HepG2 (cell line): Measurements from ENCODE around the gene DOCK4. TPM values are rescaled to one million over a fixed set of nuclear protein-coding genes. Genes with fewer than 3 reads are reported as not detected.

Experiments
- ATAC-seq: fragments of 200-7000 bp; cut with Tn5 transposase; 3 replicates; pipeline ENCODE4 v1.9.1; 2020; ENCODE audit warnings: mild to moderate bottlenecking, moderate library complexity
- BruUV-seq: library from RNA; stranded (reverse); fragments of 400-500 nt; replicated peaks from 2 replicates; lab custom pipeline; 2021; lab: Mats Ljungman, UMichigan
- CTCF ChIA-PET: fragments of 300-600 bp; formaldehyde crosslinking; extraction: SDS; loops from one replicate; lab custom pipeline; 2021; ENCODE audit warnings: low total read pairs, inconsistent platforms, low intra/inter-chr PET ratio; lab: Yijun Ruan, JAX
- POLR2A ChIA-PET: fragments of 350-600 bp; sonication (Branson Sonifier 250); formaldehyde crosslinking; loops from one replicate; lab custom pipeline; 2020; ENCODE audit warnings: antibody characterized with exemption, inconsistent platforms; lab: Yijun Ruan, JAX
- DNase-seq: peaks from one replicate; pipeline ENCODE4 v3.0.0-alpha.2; 2015; ENCODE audit warnings: low spot score
- FAIRE-seq: peaks from 3 replicates; lab custom pipeline; 2011; peaks lifted over from hg19 to GRCh38; lab: Jason Lieb, UNC
- H2AFZ ChIP-seq: one replicate; pipeline ENCODE4 v1.6.1; 2011; ENCODE audit warnings: low read length, inconsistent platforms
- H3K27ac ChIP-seq: fragments of 300-600 bp; 3 replicates; pipeline ENCODE4 v1.8.0; 2011; ENCODE audit warnings: mixed run types, mild to moderate bottlenecking, mixed read lengths, low read length, inconsistent platforms; ENCODE audit not compliant: insufficient read depth; ENCODE audit errors: extremely low read length
- H3K27me3 ChIP-seq, 2 experiments: fragments of 200-600 bp in 1 of 2; 2 replicates in 1 of 2; 3 replicates in 1 of 2; pipeline versions ENCODE4 v1.6.0 to v1.8.0; 2011; ENCODE audit warnings: low read length in 2 of 2, mild to moderate bottlenecking in 2 of 2, moderate library complexity in 2 of 2, inconsistent platforms in 1 of 2; ENCODE audit not compliant: insufficient read depth in 2 of 2, control insufficient read depth in 1 of 2
- H3K36me3 ChIP-seq, 2 experiments: fragments of 200-600 bp in 1 of 2; replicated peaks in 1 of 2; 2 replicates in 1 of 2; 3 replicates in 1 of 2; pipeline versions ENCODE4 v1.5.1 to v1.8.0; 2011; ENCODE audit warnings: low read length in 2 of 2, inconsistent platforms in 1 of 2; ENCODE audit not compliant: insufficient read depth in 2 of 2, control insufficient read depth in 1 of 2
- H3K4me1 ChIP-seq: 2 replicates; pipeline ENCODE4 v1.5.1; 2012; ENCODE audit warnings: low read length, inconsistent platforms; ENCODE audit not compliant: insufficient read depth
- H3K4me2 ChIP-seq: 2 replicates; pipeline ENCODE4 v1.6.0; 2011; ENCODE audit warnings: low read depth, low read length, inconsistent platforms
- H3K4me3 ChIP-seq, 3 experiments: fragments of 200-600 bp in 1 of 3; sonication (generic), shearing (Covaris generic) in 1 of 3; replicated peaks in 1 of 3; 2 replicates each; pipeline ENCODE4 v1.5.1; 2011 to 2016; ENCODE audit warnings: low read length in 3 of 3, inconsistent platforms in 2 of 3, low read depth in 2 of 3, mild to moderate bottlenecking in 2 of 3, control low read depth in 1 of 3, mixed read lengths in 1 of 3; ENCODE audit not compliant: insufficient read depth in 1 of 3
- H3K79me2 ChIP-seq: one replicate; pipeline ENCODE4 v1.6.1; 2011; ENCODE audit warnings: low read length, inconsistent platforms; ENCODE audit not compliant: insufficient read depth
- H3K9ac ChIP-seq: 2 replicates; pipeline ENCODE4 v1.6.0; 2011; ENCODE audit warnings: mild to moderate bottlenecking, low read depth, low read length, inconsistent platforms; ENCODE audit not compliant: insufficient read depth
- H3K9me3 ChIP-seq: 2 replicates; pipeline ENCODE4 v1.5.1; 2012; ENCODE audit warnings: mild to moderate bottlenecking, low read length
- H4K20me1 ChIP-seq: 2 replicates; pipeline ENCODE4 v1.6.0; 2011; ENCODE audit warnings: inconsistent platforms, mild to moderate bottlenecking, low read length, moderate library complexity; ENCODE audit not compliant: insufficient read depth
- HMG20A ChIP-seq: IDR thresholded peaks from 2 replicates; pipeline ENCODE4 v1.6.1; 2016; ENCODE audit warnings: borderline replicate concordance
- HNRNPUL1 ChIP-seq: fragments of 200-400 bp; formaldehyde crosslinking; IDR thresholded peaks from 2 replicates; pipeline ENCODE4 v1.6.1; 2017; ENCODE audit warnings: low read depth, mild to moderate bottlenecking, low read length, moderate library complexity
- MEIS1 ChIP-seq: sonication (generic); formaldehyde crosslinking; IDR thresholded peaks from 2 replicates; pipeline ENCODE4 v1.9.0; 2021; ENCODE audit warnings: mild to moderate bottlenecking, missing genetic modification reagents, moderate library complexity, borderline replicate concordance
- NFIB ChIP-seq: sonication (generic); formaldehyde crosslinking; IDR thresholded peaks from 2 replicates; pipeline ENCODE4 v1.9.0; 2021; ENCODE audit warnings: missing genetic modification reagents, mild to moderate bottlenecking, borderline replicate concordance
- NR2C2 ChIP-seq: sonication (generic); formaldehyde crosslinking; IDR thresholded peaks from 2 replicates; pipeline ENCODE4 v1.4.0; 2020; ENCODE audit warnings: missing genetic modification reagents, mild to moderate bottlenecking, moderate library complexity, borderline replicate concordance
- PAX8 ChIP-seq: sonication (generic); formaldehyde crosslinking; IDR thresholded peaks from 2 replicates; pipeline ENCODE4 v1.8.0; 2022; ENCODE audit warnings: mild to moderate bottlenecking, missing genetic modification reagents, borderline replicate concordance
- PITX1 ChIP-seq: sonication (generic); formaldehyde crosslinking; IDR thresholded peaks from 2 replicates; pipeline ENCODE4 v1.5.1; 2020; ENCODE audit warnings: mild to moderate bottlenecking, missing genetic modification reagents
- RARA ChIP-seq: IDR thresholded peaks from 2 replicates; pipeline ENCODE4 v1.6.1; 2016; ENCODE audit warnings: missing genetic modification reagents, missing compliant biosample characterization
- SCMH1 ChIP-seq: sonication (generic); formaldehyde crosslinking; IDR thresholded peaks from 2 replicates; pipeline ENCODE4 v1.9.0; 2021; ENCODE audit warnings: missing genetic modification reagents, mild to moderate bottlenecking, borderline replicate concordance
- SIN3B ChIP-seq: fragments of 150-350 bp; IDR thresholded peaks from 2 replicates; pipeline ENCODE4 v1.6.1; 2014; ENCODE audit warnings: low read length
- SP2 ChIP-seq: sonication (generic); formaldehyde crosslinking; IDR thresholded peaks from 2 replicates; pipeline ENCODE4 v1.5.1; 2020; ENCODE audit warnings: mild to moderate bottlenecking, missing genetic modification reagents
- ZC3H13 ChIP-seq: sonication (generic); formaldehyde crosslinking; IDR thresholded peaks from 2 replicates; pipeline ENCODE4 v1.8.1; 2023; ENCODE audit warnings: mild to moderate bottlenecking, missing genetic modification reagents, moderate library complexity
- ZFYVE20 ChIP-seq: sonication (generic); formaldehyde crosslinking; IDR thresholded peaks from 2 replicates; pipeline ENCODE4 v1.8.0; 2023; ENCODE audit warnings: low read depth, mild to moderate bottlenecking, moderate library complexity, missing genetic modification reagents, borderline replicate concordance
- ZNF563 ChIP-seq: sonication (generic); formaldehyde crosslinking; IDR thresholded peaks from 2 replicates; pipeline ENCODE4 v1.8.0; 2022; ENCODE audit warnings: mild to moderate bottlenecking, moderate library complexity, missing genetic modification reagents
- WGBS: methylation state at CpG from one replicate; pipeline ENCODE4 v1.1.6; 2017; ENCODE audit warnings: low lambda C conversion rate; 5-methylcytosine and 5-hydroxymethylcytosine counted together
- in situ Hi-C: cut with HindIII; loops from 2 replicates; pipeline ENCODE4 v1.10.0; 2017; ENCODE audit warnings: low pct_unique_long_range_greater_than_20kb; ENCODE audit not compliant: extremely low pct_ligation_motif_present
- intact Hi-C: fragments of 100-400 bp; cut with micrococcal nuclease; formaldehyde crosslinking; loops from one replicate; pipeline ENCODE4 v1.10.0; 2022; ENCODE audit not compliant: unreplicated experiment
- polyA plus RNA-seq, 8 experiments: library from polyadenylated mRNA; depleted of rRNA in 3 of 8; stranded (reverse) in 7 of 8; unstranded in 1 of 8; fragments of >200 nt; fragmentation: Illumina TruSeq in 4 of 8; extraction: Trizol in 4 of 8; gene quantifications; 2 replicates each; pipeline versions ENCODE4 v1.2.1 to v1.2.3, GENCODE V29; 2011 to 2016; ENCODE audit warnings: low read depth in 4 of 8, missing spikeins in 1 of 8, mixed read lengths in 1 of 8; ENCODE audit not compliant: insufficient read depth in 1 of 8
- total RNA-seq, 5 experiments: library from RNA; depleted of rRNA; stranded (reverse); fragments of >200 nt; fragmentation: Illumina TruSeq; extraction: Trizol; gene quantifications; 2 replicates each; pipeline ENCODE4 v1.2.3, GENCODE V29; 2016; ENCODE audit warnings: low read depth in 1 of 5
- TF ChIP-seq, protein P1 (sequence below): sonication (generic); formaldehyde crosslinking; IDR thresholded peaks from 2 replicates; pipeline ENCODE4 v1.9.0; 2021; ENCODE audit warnings: missing genetic modification reagents, mild to moderate bottlenecking, borderline replicate concordance
- TF ChIP-seq, protein P2 (sequence below): IDR thresholded peaks from 2 replicates; pipeline ENCODE4 v1.6.1; 2016; ENCODE audit warnings: missing genetic modification reagents, missing compliant biosample characterization
- TF ChIP-seq, protein P3 (sequence below): sonication (generic); formaldehyde crosslinking; IDR thresholded peaks from 2 replicates; pipeline ENCODE4 v1.5.0; 2020; ENCODE audit warnings: missing genetic modification reagents

The DOCK4 gene
- total and polyA plus RNA-seq, 2 of the 13 experiments (the other 11 are each of a cell fraction or from before 2014, with no cell fraction given), result 13.5 to 17.4 TPM

DNA sequence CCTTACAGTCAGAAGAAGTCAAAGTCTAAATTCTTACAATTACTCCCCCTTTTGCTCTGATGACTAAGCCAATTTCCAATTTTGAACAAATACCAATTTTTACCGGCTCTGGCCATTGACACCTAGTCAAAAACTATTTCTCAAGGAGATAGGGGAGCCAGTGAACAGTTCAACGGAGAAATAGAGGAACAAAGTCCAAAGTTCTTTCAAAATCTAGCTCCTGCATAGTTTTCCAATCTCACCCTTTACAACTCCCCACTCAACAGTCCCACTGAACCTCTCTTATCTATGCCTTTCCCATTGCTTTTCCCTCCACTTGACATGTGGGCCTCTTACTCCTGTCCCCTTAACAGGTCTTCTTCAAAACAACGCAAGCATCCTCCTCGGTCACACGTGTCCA is 192.9 kb downstream of the DOCK4 start (continued):
- TF ChIP-seq, protein P1, sequence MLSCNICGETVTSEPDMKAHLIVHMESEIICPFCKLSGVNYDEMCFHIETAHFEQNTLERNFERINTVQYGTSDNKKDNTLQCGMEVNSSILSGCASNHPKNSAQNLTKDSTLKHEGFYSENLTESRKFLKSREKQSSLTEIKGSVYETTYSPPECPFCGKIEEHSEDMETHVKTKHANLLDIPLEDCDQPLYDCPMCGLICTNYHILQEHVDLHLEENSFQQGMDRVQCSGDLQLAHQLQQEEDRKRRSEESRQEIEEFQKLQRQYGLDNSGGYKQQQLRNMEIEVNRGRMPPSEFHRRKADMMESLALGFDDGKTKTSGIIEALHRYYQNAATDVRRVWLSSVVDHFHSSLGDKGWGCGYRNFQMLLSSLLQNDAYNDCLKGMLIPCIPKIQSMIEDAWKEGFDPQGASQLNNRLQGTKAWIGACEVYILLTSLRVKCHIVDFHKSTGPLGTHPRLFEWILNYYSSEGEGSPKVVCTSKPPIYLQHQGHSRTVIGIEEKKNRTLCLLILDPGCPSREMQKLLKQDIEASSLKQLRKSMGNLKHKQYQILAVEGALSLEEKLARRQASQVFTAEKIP, result no peak
- TF ChIP-seq PAX8 (CRISPR knock-in tag) (no peak), SIN3B (no peak)

DNA sequence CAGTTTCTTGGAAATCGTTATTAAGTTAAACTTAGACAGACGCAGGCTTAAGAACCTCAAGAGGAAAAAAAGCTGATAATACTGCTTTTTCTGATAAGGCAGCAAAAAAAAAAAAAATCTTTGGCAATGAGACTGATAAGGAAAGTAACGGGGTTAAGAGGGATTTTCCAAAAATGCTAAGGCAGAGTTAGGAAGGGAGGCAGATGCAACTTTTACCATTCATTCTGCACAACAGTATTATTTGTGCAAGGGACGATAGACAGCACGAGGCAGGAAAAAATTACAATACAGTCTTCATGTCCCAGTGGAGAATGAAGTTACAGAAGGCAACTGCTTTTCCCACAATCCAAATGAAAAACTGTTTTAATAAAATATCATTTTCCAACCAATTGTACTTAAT is 194.0 kb downstream of the DOCK4 start:
- no peak overlapping the region for H3K27ac ChIP-seq
- no peak overlapping the region for H2AFZ ChIP-seq
- ATAC-seq (no peak), DNase-seq (no peak)
- TF ChIP-seq, protein P2, sequence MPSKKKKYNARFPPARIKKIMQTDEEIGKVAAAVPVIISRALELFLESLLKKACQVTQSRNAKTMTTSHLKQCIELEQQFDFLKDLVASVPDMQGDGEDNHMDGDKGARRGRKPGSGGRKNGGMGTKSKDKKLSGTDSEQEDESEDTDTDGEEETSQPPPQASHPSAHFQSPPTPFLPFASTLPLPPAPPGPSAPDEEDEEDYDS (CRISPR knock-in tag), result no peak
- TF ChIP-seq ZFYVE20 (CRISPR knock-in tag), result no peak
- TF ChIP-seq SCMH1 (CRISPR knock-in tag), result no peak
- no peak for TF ChIP-seq HNRNPUL1
- TF ChIP-seq RARA (CRISPR knock-in tag), result no peak
- TF ChIP-seq NFIB (CRISPR knock-in tag), result no peak
- no peak for TF ChIP-seq PITX1
- no peak for TF ChIP-seq SP2 (CRISPR knock-in tag)
- TF ChIP-seq, protein P3, sequence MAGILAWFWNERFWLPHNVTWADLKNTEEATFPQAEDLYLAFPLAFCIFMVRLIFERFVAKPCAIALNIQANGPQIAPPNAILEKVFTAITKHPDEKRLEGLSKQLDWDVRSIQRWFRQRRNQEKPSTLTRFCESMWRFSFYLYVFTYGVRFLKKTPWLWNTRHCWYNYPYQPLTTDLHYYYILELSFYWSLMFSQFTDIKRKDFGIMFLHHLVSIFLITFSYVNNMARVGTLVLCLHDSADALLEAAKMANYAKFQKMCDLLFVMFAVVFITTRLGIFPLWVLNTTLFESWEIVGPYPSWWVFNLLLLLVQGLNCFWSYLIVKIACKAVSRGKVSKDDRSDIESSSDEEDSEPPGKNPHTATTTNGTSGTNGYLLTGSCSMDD (CRISPR knock-in tag), result no peak
- no peak for TF ChIP-seq MEIS1 (CRISPR knock-in tag)
- no peak for TF ChIP-seq ZC3H13
- no peak for TF ChIP-seq HMG20A (CRISPR knock-in tag)
- no peak for TF ChIP-seq ZNF563 (CRISPR knock-in tag)
- no peak for TF ChIP-seq NR2C2 (CRISPR knock-in tag)
- TF ChIP-seq, all 625 proteins: peak for 0
- no peaks in the 10 kb centered on the region for H3K9me3 ChIP-seq
- peaks cover 10% of the 10 kb centered on the region for H3K4me1 ChIP-seq
- BruUV-seq, result no TSS peak
- CTCF ChIA-PET, result no interaction called here
- H4K20me1 ChIP-seq, result no peaks in the 10 kb centered on the region
- intact Hi-C loops, result no loop called here
- no peaks in the 10 kb centered on the region for H3K27me3 ChIP-seq
- no peaks in the 10 kb centered on the region for H3K36me3 ChIP-seq
- no peak overlapping the region for H3K9ac ChIP-seq
- H3K4me3 ChIP-seq, result no peak overlapping the region
- H3K4me2 ChIP-seq, result no peak overlapping the region
- POLR2A ChIA-PET, result no interaction called here
- FAIRE-seq, result no peak
- H3K79me2 ChIP-seq, result peaks cover 9% of the 10 kb centered on the region
- in situ Hi-C loops, result no loop called here
- 99% methylated on average over 5 of the region's 5 CpGs for WGBS
